ENCODE data around the gene RGS9.

The RGS9 gene

GRCh38 chr17:65158041-65158440 is 20.9 kb downstream of the RGS9 start:
- Histone ChIP-seq H3K27me3 (ENCODE audit: low read depth, low read length) (no peaks in the 10 kb centered on the region), H3K4me3 (ENCODE audit: low read depth in 1 of 2, low read length in 2 of 2) (no peak overlapping the region), H3K36me3 (ENCODE audit: control insufficient read depth in 1 of 2, insufficient read depth in 2 of 2, low read length in 2 of 2) (no peaks in the 10 kb centered on the region), H3K9me3 (ENCODE audit: control insufficient read depth in 1 of 2, low read length in 2 of 2) (no peaks in the 10 kb centered on the region), H3K4me1 (ENCODE audit: control insufficient read depth in 1 of 2, insufficient read depth in 2 of 2, low read length in 2 of 2) (no peaks in the 10 kb centered on the region), H3K27ac (ENCODE audit: low read length) (no peak overlapping the region)

DNA sequence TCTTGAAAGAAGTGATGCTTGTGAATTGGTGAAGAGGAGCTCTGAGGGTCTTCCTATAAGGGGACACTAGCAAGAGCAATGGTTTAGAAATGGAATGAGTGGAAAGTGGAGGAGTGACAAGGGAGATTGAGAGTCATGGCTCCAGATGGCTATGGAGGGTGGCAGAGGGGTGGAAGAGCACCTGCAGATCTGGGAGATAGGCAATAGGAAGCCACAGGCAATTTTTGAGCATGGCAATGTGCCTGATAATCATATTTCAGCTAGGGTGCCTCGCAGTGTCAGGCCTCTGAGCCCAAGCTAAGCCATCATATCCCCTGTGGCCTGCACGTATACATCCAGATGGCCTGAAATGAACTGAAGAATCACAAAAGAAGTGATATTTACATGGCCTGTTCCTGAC is 21.5 kb downstream of the RGS9 start:
- no peaks in the 10 kb centered on the region for H3K4me1 ChIP-seq (ENCODE audit: control insufficient read depth in 1 of 2, insufficient read depth in 2 of 2, low read length in 2 of 2)
- no peak overlapping the region for H3K4me3 ChIP-seq (ENCODE audit: low read depth in 1 of 2, low read length in 2 of 2)
- H3K27me3 ChIP-seq (ENCODE audit: low read depth, low read length): no peaks in the 10 kb centered on the region
- no peak overlapping the region for H3K27ac ChIP-seq (ENCODE audit: low read length)
- H3K9me3 ChIP-seq (ENCODE audit: control insufficient read depth in 1 of 2, low read length in 2 of 2): no peaks in the 10 kb centered on the region
- no peaks in the 10 kb centered on the region for H3K36me3 ChIP-seq (ENCODE audit: control insufficient read depth in 1 of 2, insufficient read depth in 2 of 2, low read length in 2 of 2)

DNA sequence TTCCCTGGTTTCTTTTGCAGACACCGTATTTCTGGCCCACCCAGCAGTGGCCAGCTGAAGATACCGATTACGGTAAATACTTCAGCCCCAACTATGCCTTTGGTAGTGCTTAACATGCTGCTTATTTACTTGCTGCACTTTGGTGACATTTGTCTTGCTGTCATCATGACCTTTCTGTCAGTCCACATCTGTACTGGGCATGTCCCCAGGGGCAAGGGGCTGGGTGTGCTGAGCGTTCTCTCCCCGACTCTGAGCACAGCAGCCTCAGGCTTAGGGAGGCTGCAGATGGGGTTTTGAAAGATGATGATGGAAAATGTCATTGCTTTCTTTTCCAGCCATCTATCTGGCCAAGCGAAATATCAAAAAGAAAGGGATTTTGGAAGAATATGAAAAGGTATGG is 23.3 kb downstream of the RGS9 start:
- no peaks in the 10 kb centered on the region for H3K9me3 ChIP-seq (ENCODE audit: control insufficient read depth in 1 of 2, low read length in 2 of 2)
- H3K27me3 ChIP-seq (ENCODE audit: low read depth, low read length): no peaks in the 10 kb centered on the region
- H3K4me1 ChIP-seq (ENCODE audit: control insufficient read depth in 1 of 2, insufficient read depth in 2 of 2, low read length in 2 of 2): no peaks in the 10 kb centered on the region
- no peak overlapping the region for H3K4me3 ChIP-seq (ENCODE audit: low read depth in 1 of 2, low read length in 2 of 2)
- H3K36me3 ChIP-seq (ENCODE audit: control insufficient read depth in 1 of 2, insufficient read depth in 2 of 2, low read length in 2 of 2): no peaks in the 10 kb centered on the region
- H3K27ac ChIP-seq (ENCODE audit: low read length): no peak overlapping the region

GRCh38 chr17:65163990-65164495 is 26.9 kb downstream of the RGS9 start:
- H3K4me1 ChIP-seq (ENCODE audit: control insufficient read depth in 1 of 2, insufficient read depth in 2 of 2, low read length in 2 of 2): no peaks in the 10 kb centered on the region
- H3K27me3 ChIP-seq (ENCODE audit: low read depth, low read length): no peaks in the 10 kb centered on the region
- no peak overlapping the region for H3K27ac ChIP-seq (ENCODE audit: low read length)

DNA sequence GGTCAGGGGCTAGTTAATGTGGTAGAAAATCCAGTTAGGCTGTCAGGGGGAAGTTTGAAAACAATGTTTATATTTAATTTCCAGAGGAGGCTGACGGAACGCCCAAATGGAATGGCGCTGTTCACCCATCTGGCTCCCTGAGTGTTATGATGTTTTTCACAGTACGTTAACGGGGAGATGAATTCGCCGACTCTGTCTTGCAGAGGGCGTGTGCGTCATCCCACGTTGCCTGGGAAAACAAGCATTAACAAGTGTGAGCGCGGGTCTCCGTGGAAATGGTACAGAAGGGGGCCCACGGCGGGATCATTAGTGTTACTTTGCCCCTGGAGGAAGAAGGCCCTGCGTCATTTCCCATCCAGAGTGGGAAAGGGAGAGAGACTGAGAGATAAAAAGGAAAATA is 29.6 kb downstream of the RGS9 start:
- H3K4me1 ChIP-seq (ENCODE audit: control insufficient read depth in 1 of 2, insufficient read depth in 2 of 2, low read length in 2 of 2): peaks cover 0 to 8% of the 10 kb centered on the region in 2 donors
- H3K27me3 ChIP-seq (ENCODE audit: low read depth, low read length): no peaks in the 10 kb centered on the region
- H3K36me3 ChIP-seq (ENCODE audit: control insufficient read depth in 1 of 2, insufficient read depth in 2 of 2, low read length in 2 of 2): no peaks in the 10 kb centered on the region
- H3K27ac ChIP-seq (ENCODE audit: low read length): no peak overlapping the region
- no peak overlapping the region for H3K4me3 ChIP-seq (ENCODE audit: low read depth in 1 of 2, low read length in 2 of 2)
- no peaks in the 10 kb centered on the region for H3K9me3 ChIP-seq (ENCODE audit: control insufficient read depth in 1 of 2, low read length in 2 of 2)

More at GRCh38 chr17:65163990-65164495, 26.9 kb downstream of the RGS9 start:
- Histone ChIP-seq H3K9me3 (ENCODE audit: control insufficient read depth in 1 of 2, low read length in 2 of 2) (no peaks in the 10 kb centered on the region), H3K4me3 (ENCODE audit: low read depth in 1 of 2, low read length in 2 of 2) (no peak overlapping the region), H3K36me3 (ENCODE audit: control insufficient read depth in 1 of 2, insufficient read depth in 2 of 2, low read length in 2 of 2) (no peaks in the 10 kb centered on the region)

DNA sequence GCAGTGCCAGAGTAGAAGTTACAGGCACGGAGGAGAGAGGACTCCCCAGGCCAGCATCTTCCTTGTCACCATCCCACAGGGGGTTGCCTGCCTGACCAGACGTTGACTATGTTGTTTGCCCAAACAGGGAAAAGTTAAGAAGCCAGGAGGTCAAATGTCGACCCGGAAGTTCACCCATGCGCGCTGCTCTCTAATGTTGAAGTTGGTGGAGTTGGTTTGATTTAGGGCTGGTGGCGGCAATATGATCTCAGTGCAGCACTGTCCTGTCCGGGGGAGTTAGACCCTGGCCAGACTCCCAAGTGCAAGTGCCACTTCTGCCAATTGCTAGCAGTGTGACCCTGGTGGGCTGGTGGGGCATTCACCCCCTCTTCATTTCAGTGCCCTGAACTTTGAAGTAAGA is 30.4 kb downstream of the RGS9 start:
- Histone ChIP-seq H3K36me3 (ENCODE audit: control insufficient read depth in 1 of 2, insufficient read depth in 2 of 2, low read length in 2 of 2) (no peaks in the 10 kb centered on the region), H3K4me3 (ENCODE audit: low read depth in 1 of 2, low read length in 2 of 2) (no peak overlapping the region), H3K27ac (ENCODE audit: low read length) (no peak overlapping the region), H3K27me3 (ENCODE audit: low read depth, low read length) (no peaks in the 10 kb centered on the region), H3K4me1 (ENCODE audit: control insufficient read depth in 1 of 2, insufficient read depth in 2 of 2, low read length in 2 of 2) (peaks cover 0 to 8% of the 10 kb centered on the region in 2 donors), H3K9me3 (ENCODE audit: control insufficient read depth in 1 of 2, low read length in 2 of 2) (no peaks in the 10 kb centered on the region)

- Histone ChIP-seq H3K36me3 (ENCODE audit: control insufficient read depth in 1 of 2, insufficient read depth in 2 of 2, low read length in 2 of 2) (no peaks in the 10 kb centered on the region), H3K4me1 (ENCODE audit: control insufficient read depth in 1 of 2, insufficient read depth in 2 of 2, low read length in 2 of 2) (peaks cover 0 to 8% of the 10 kb centered on the region in 2 donors), H3K27ac (ENCODE audit: low read length) (no peak overlapping the region), H3K27me3 (ENCODE audit: low read depth, low read length) (no peaks in the 10 kb centered on the region), H3K9me3 (ENCODE audit: control insufficient read depth in 1 of 2, low read length in 2 of 2) (no peaks in the 10 kb centered on the region), H3K4me3 (ENCODE audit: low read depth in 1 of 2, low read length in 2 of 2) (no peak overlapping the region)
Observed at GRCh38 chr17:65169691-65170090, 32.5 kb downstream of the RGS9 start.

GRCh38 chr17:65170839-65171238 is 33.7 kb downstream of the RGS9 start:
- Histone ChIP-seq H3K4me3 (ENCODE audit: low read depth in 1 of 2, low read length in 2 of 2) (no peak overlapping the region), H3K27ac (ENCODE audit: low read length) (no peak overlapping the region), H3K27me3 (ENCODE audit: low read depth, low read length) (no peaks in the 10 kb centered on the region), H3K36me3 (ENCODE audit: control insufficient read depth in 1 of 2, insufficient read depth in 2 of 2, low read length in 2 of 2) (no peaks in the 10 kb centered on the region), H3K9me3 (ENCODE audit: control insufficient read depth in 1 of 2, low read length in 2 of 2) (no peaks in the 10 kb centered on the region), H3K4me1 (ENCODE audit: control insufficient read depth in 1 of 2, insufficient read depth in 2 of 2, low read length in 2 of 2) (peaks cover 0 to 8% of the 10 kb centered on the region in 2 donors)

DNA sequence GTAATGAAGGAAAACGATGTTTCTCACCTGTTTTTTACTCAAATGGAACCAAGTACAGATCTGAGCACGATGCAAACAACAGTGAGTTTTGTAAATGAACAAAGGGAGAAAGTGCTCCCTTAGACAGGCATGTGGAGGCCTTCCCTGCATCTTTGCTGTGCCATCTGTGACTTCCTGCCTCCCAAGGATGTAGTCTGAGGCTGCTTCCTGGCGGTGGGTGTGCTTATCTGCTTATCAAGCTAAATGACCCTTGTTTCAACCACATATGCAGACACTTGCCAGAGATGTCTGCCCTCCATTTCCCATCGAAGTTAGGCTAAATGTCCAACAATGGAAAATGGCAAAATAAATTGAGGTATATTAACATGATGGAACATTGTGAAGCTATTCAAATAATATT is 34.6 kb downstream of the RGS9 start:
- Histone ChIP-seq H3K4me1 (ENCODE audit: control insufficient read depth in 1 of 2, insufficient read depth in 2 of 2, low read length in 2 of 2) (peaks cover 0 to 8% of the 10 kb centered on the region in 2 donors), H3K9me3 (ENCODE audit: control insufficient read depth in 1 of 2, low read length in 2 of 2) (no peaks in the 10 kb centered on the region), H3K27me3 (ENCODE audit: low read depth, low read length) (no peaks in the 10 kb centered on the region), H3K27ac (ENCODE audit: low read length) (no peak overlapping the region), H3K4me3 (ENCODE audit: low read depth in 1 of 2, low read length in 2 of 2) (no peak overlapping the region), H3K36me3 (ENCODE audit: control insufficient read depth in 1 of 2, insufficient read depth in 2 of 2, low read length in 2 of 2) (no peaks in the 10 kb centered on the region)

DNA sequence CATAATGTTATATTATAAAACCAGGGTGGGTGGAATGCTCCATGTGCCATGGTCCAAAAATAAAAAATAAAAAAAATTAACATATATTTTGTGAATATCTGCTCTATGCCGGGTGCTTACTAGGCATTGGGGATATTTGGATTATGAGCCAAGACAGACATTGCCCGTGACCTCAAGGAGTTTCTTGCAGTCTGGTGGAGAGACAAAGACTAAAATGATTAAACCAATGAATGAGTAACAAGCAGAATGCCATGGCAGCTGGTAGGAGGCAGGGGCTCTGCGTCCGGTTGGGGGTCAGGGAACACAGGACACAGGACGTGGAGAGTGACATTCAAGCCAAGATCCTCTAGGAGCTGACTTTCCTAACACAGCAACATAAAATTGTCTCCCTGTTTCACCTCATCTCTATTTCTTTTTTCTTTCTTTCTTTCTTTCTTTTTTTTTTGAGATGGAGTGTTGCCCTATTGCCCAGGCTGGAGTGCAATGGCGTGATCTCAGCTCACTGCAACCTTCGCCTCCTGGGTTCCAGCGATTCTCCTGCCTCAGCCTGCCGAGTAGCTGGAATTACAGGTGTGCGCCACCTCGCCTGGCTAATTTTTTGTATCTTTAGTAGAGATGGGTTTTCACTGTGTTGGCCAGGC is 35.4 kb downstream of the RGS9 start:
- Histone ChIP-seq H3K27me3 (ENCODE audit: low read depth, low read length) (no peaks in the 10 kb centered on the region), H3K4me3 (ENCODE audit: low read depth in 1 of 2, low read length in 2 of 2) (no peak overlapping the region), H3K9me3 (ENCODE audit: control insufficient read depth in 1 of 2, low read length in 2 of 2) (no peaks in the 10 kb centered on the region), H3K27ac (ENCODE audit: low read length) (no peak overlapping the region), H3K36me3 (ENCODE audit: control insufficient read depth in 1 of 2, insufficient read depth in 2 of 2, low read length in 2 of 2) (no peaks in the 10 kb centered on the region), H3K4me1 (ENCODE audit: control insufficient read depth in 1 of 2, insufficient read depth in 2 of 2, low read length in 2 of 2) (peaks cover 0 to 8% of the 10 kb centered on the region in 2 donors)

GRCh38 chr17:65173284-65173793 is 36.2 kb downstream of the RGS9 start:
- Histone ChIP-seq H3K9me3 (ENCODE audit: control insufficient read depth in 1 of 2, low read length in 2 of 2) (no peaks in the 10 kb centered on the region), H3K4me1 (ENCODE audit: control insufficient read depth in 1 of 2, insufficient read depth in 2 of 2, low read length in 2 of 2) (peaks cover 0 to 8% of the 10 kb centered on the region in 2 donors), H3K4me3 (ENCODE audit: low read depth in 1 of 2, low read length in 2 of 2) (no peak overlapping the region), H3K27ac (ENCODE audit: low read length) (no peak overlapping the region), H3K36me3 (ENCODE audit: control insufficient read depth in 1 of 2, insufficient read depth in 2 of 2, low read length in 2 of 2) (no peaks in the 10 kb centered on the region), H3K27me3 (ENCODE audit: low read depth, low read length) (no peaks in the 10 kb centered on the region)
